HepG2 (cell line): ENCODE data around the gene DNM1. TPM values are rescaled to one million over a fixed set of nuclear protein-coding genes. Genes with fewer than 3 reads are reported as not detected.

ENCODE experiments used
- ATAC-seq: fragments of 200-7000 bp; cut with Tn5 transposase; 3 replicates; pipeline ENCODE4 v1.9.1; 2020; ENCODE audit warnings: mild to moderate bottlenecking, moderate library complexity
- BruUV-seq: library from RNA; stranded (reverse); fragments of 400-500 nt; replicated peaks from 2 replicates; lab custom pipeline; 2021; lab: Mats Ljungman, UMichigan
- CTCF ChIA-PET: fragments of 300-600 bp; formaldehyde crosslinking; extraction: SDS; loops from one replicate; lab custom pipeline; 2021; ENCODE audit warnings: low total read pairs, inconsistent platforms, low intra/inter-chr PET ratio; lab: Yijun Ruan, JAX
- POLR2A ChIA-PET: fragments of 350-600 bp; sonication (Branson Sonifier 250); formaldehyde crosslinking; loops from one replicate; lab custom pipeline; 2020; ENCODE audit warnings: antibody characterized with exemption, inconsistent platforms; lab: Yijun Ruan, JAX
- DNase-seq: peaks from one replicate; pipeline ENCODE4 v3.0.0-alpha.2; 2015; ENCODE audit warnings: low spot score
- FAIRE-seq: peaks from 3 replicates; lab custom pipeline; 2011; peaks lifted over from hg19 to GRCh38; lab: Jason Lieb, UNC
- H2AFZ ChIP-seq: one replicate; pipeline ENCODE4 v1.6.1; 2011; ENCODE audit warnings: low read length, inconsistent platforms
- H3K27ac ChIP-seq: fragments of 300-600 bp; 3 replicates; pipeline ENCODE4 v1.8.0; 2011; ENCODE audit warnings: mixed run types, mild to moderate bottlenecking, mixed read lengths, low read length, inconsistent platforms; ENCODE audit not compliant: insufficient read depth; ENCODE audit errors: extremely low read length
- H3K27me3 ChIP-seq, 2 experiments: fragments of 200-600 bp in 1 of 2; 2 replicates in 1 of 2; 3 replicates in 1 of 2; pipeline versions ENCODE4 v1.6.0 to v1.8.0; 2011; ENCODE audit warnings: low read length in 2 of 2, mild to moderate bottlenecking in 2 of 2, moderate library complexity in 2 of 2, inconsistent platforms in 1 of 2; ENCODE audit not compliant: insufficient read depth in 2 of 2, control insufficient read depth in 1 of 2
- H3K36me3 ChIP-seq, 2 experiments: fragments of 200-600 bp in 1 of 2; replicated peaks in 1 of 2; 2 replicates in 1 of 2; 3 replicates in 1 of 2; pipeline versions ENCODE4 v1.5.1 to v1.8.0; 2011; ENCODE audit warnings: low read length in 2 of 2, inconsistent platforms in 1 of 2; ENCODE audit not compliant: insufficient read depth in 2 of 2, control insufficient read depth in 1 of 2
- H3K4me1 ChIP-seq: 2 replicates; pipeline ENCODE4 v1.5.1; 2012; ENCODE audit warnings: low read length, inconsistent platforms; ENCODE audit not compliant: insufficient read depth
- H3K4me2 ChIP-seq: 2 replicates; pipeline ENCODE4 v1.6.0; 2011; ENCODE audit warnings: low read depth, low read length, inconsistent platforms
- H3K4me3 ChIP-seq, 3 experiments: fragments of 200-600 bp in 1 of 3; sonication (generic), shearing (Covaris generic) in 1 of 3; replicated peaks in 1 of 3; 2 replicates each; pipeline ENCODE4 v1.5.1; 2011 to 2016; ENCODE audit warnings: low read length in 3 of 3, inconsistent platforms in 2 of 3, low read depth in 2 of 3, mild to moderate bottlenecking in 2 of 3, control low read depth in 1 of 3, mixed read lengths in 1 of 3; ENCODE audit not compliant: insufficient read depth in 1 of 3
- H3K79me2 ChIP-seq: one replicate; pipeline ENCODE4 v1.6.1; 2011; ENCODE audit warnings: low read length, inconsistent platforms; ENCODE audit not compliant: insufficient read depth
- H3K9ac ChIP-seq: 2 replicates; pipeline ENCODE4 v1.6.0; 2011; ENCODE audit warnings: mild to moderate bottlenecking, low read depth, low read length, inconsistent platforms; ENCODE audit not compliant: insufficient read depth
- H3K9me3 ChIP-seq: 2 replicates; pipeline ENCODE4 v1.5.1; 2012; ENCODE audit warnings: mild to moderate bottlenecking, low read length
- H4K20me1 ChIP-seq: 2 replicates; pipeline ENCODE4 v1.6.0; 2011; ENCODE audit warnings: inconsistent platforms, mild to moderate bottlenecking, low read length, moderate library complexity; ENCODE audit not compliant: insufficient read depth
- ASH2L ChIP-seq: fragments of 300-600, 200-600 bp; sonication (generic); IDR thresholded peaks from 2 replicates; pipeline ENCODE4 v1.7.0; 2017; ENCODE audit warnings: low read depth, mild to moderate bottlenecking, moderate library complexity, mixed read lengths, low read length; ENCODE audit not compliant: insufficient read length
- GATAD2A ChIP-seq: IDR thresholded peaks from 2 replicates; pipeline ENCODE4 v1.6.1; 2016
- HOMEZ ChIP-seq: IDR thresholded peaks from 2 replicates; pipeline ENCODE4 v1.6.1; 2016; ENCODE audit warnings: low read depth
- KLF15 ChIP-seq: sonication (generic); formaldehyde crosslinking; IDR thresholded peaks from 2 replicates; pipeline ENCODE4 v1.8.1; 2023; ENCODE audit warnings: borderline replicate concordance, mild to moderate bottlenecking, inconsistent platforms, missing genetic modification reagents, mixed read lengths
- MAZ ChIP-seq, 2 experiments: sonication (generic) in 1 of 2; formaldehyde crosslinking in 1 of 2; IDR thresholded peaks; 2 replicates each; pipeline versions ENCODE4 v1.5.0 to v1.6.1; 2012 to 2020; ENCODE audit warnings: low read depth in 2 of 2, mild to moderate bottlenecking in 2 of 2, borderline replicate concordance in 1 of 2, improper control_type of control experiment in 1 of 2, low read length in 1 of 2, missing genetic modification reagents in 1 of 2, moderate library complexity in 1 of 2
- MIER2 ChIP-seq: IDR thresholded peaks from 2 replicates; pipeline ENCODE4 v1.6.1; 2016; ENCODE audit warnings: missing biosample characterization, missing genetic modification reagents
- STAT6 ChIP-seq: sonication (generic); formaldehyde crosslinking; IDR thresholded peaks from 2 replicates; pipeline ENCODE4 v1.4.0; 2020; ENCODE audit warnings: missing genetic modification reagents, mild to moderate bottlenecking, borderline replicate concordance
- SUZ12 ChIP-seq: fragments of 150-350 bp; IDR thresholded peaks from 2 replicates; pipeline ENCODE4 v1.6.1; 2014; ENCODE audit warnings: low read depth, low read length
- ZBTB42 ChIP-seq: sonication (generic); formaldehyde crosslinking; IDR thresholded peaks from 2 replicates; pipeline ENCODE4 v1.5.0; 2020; ENCODE audit warnings: mild to moderate bottlenecking, missing genetic modification reagents
- ZNF138 ChIP-seq: sonication (generic); formaldehyde crosslinking; IDR thresholded peaks from 2 replicates; pipeline ENCODE4 v1.5.0; 2020; ENCODE audit warnings: mild to moderate bottlenecking, low read depth, missing genetic modification reagents
- ZNF292 ChIP-seq: sonication (generic); formaldehyde crosslinking; IDR thresholded peaks from 2 replicates; pipeline ENCODE4 v1.8.1; 2022; ENCODE audit warnings: mild to moderate bottlenecking, low read depth, missing genetic modification reagents, borderline replicate concordance
- ZNF354B ChIP-seq: sonication (generic); formaldehyde crosslinking; IDR thresholded peaks from 2 replicates; pipeline ENCODE4 v1.8.0; 2022; ENCODE audit warnings: mild to moderate bottlenecking, missing genetic modification reagents
- ZNF878 ChIP-seq: sonication (generic); formaldehyde crosslinking; IDR thresholded peaks from 2 replicates; pipeline ENCODE4 v1.8.1; 2023; ENCODE audit warnings: mild to moderate bottlenecking, missing genetic modification reagents, moderate library complexity
- WGBS: methylation state at CpG from one replicate; pipeline ENCODE4 v1.1.6; 2017; ENCODE audit warnings: low lambda C conversion rate; 5-methylcytosine and 5-hydroxymethylcytosine counted together
- in situ Hi-C: cut with HindIII; loops from 2 replicates; pipeline ENCODE4 v1.10.0; 2017; ENCODE audit warnings: low pct_unique_long_range_greater_than_20kb; ENCODE audit not compliant: extremely low pct_ligation_motif_present
- intact Hi-C: fragments of 100-400 bp; cut with micrococcal nuclease; formaldehyde crosslinking; loops from one replicate; pipeline ENCODE4 v1.10.0; 2022; ENCODE audit not compliant: unreplicated experiment
- polyA plus RNA-seq, 8 experiments: library from polyadenylated mRNA; depleted of rRNA in 3 of 8; stranded (reverse) in 7 of 8; unstranded in 1 of 8; fragments of >200 nt; fragmentation: Illumina TruSeq in 4 of 8; extraction: Trizol in 4 of 8; gene quantifications; 2 replicates each; pipeline versions ENCODE4 v1.2.1 to v1.2.3, GENCODE V29; 2011 to 2016; ENCODE audit warnings: low read depth in 4 of 8, missing spikeins in 1 of 8, mixed read lengths in 1 of 8; ENCODE audit not compliant: insufficient read depth in 1 of 8
- total RNA-seq, 5 experiments: library from RNA; depleted of rRNA; stranded (reverse); fragments of >200 nt; fragmentation: Illumina TruSeq; extraction: Trizol; gene quantifications; 2 replicates each; pipeline ENCODE4 v1.2.3, GENCODE V29; 2016; ENCODE audit warnings: low read depth in 1 of 5

The DNM1 gene
- total and polyA plus RNA-seq, 2 of the 13 experiments (the other 11 are each of a cell fraction or from before 2014, with no cell fraction given) = 0.13 to 0.58 TPM

GRCh38 chr9:128222880-128223670 lies 19.9 kb downstream of the DNM1 start:
- 68% methylated on average over 1 of the region's 13 CpGs for WGBS
- H3K36me3 ChIP-seq = no peaks in the 10 kb centered on the region
- H3K27me3 ChIP-seq = peaks cover 2 to 37% of the 10 kb centered on the region in 2 experiments; a peak in 4 of 5 replicates
- no peak for TF ChIP-seq ZNF878 (CRISPR knock-in tag)
- no peak for TF ChIP-seq GATAD2A (CRISPR knock-in tag)
- no peak for TF ChIP-seq STAT6
- TF ChIP-seq SUZ12 = no peak
- TF ChIP-seq ZBTB42 = no peak
- no peak for TF ChIP-seq ZNF138 (CRISPR knock-in tag)
- TF ChIP-seq MIER2 (CRISPR knock-in tag) = no peak
- no peak for TF ChIP-seq ZNF292 (CRISPR knock-in tag)
- TF ChIP-seq MAZ (IDR thresholded peaks at IDR 0.05; ENCODE audit: borderline replicate concordance, low read depth, low read length) = no peak
- no peak for TF ChIP-seq MAZ (CRISPR knock-in tag; IDR thresholded peaks at IDR 0.05; ENCODE audit: low read depth)
- TF ChIP-seq KLF15 (CRISPR knock-in tag) = no peak
- TF ChIP-seq ZNF354B (CRISPR knock-in tag) = no peak
- no peak for TF ChIP-seq ASH2L
- no peak for TF ChIP-seq HOMEZ (CRISPR knock-in tag)
- ChIA-PET POLR2A (no interaction called here), CTCF (no interaction called here)
- DNase-seq = no peak
- no peaks in the 10 kb centered on the region for H4K20me1 ChIP-seq
- no peaks in the 10 kb centered on the region for H3K79me2 ChIP-seq
- H3K4me2 ChIP-seq = no peak overlapping the region
- H3K9ac ChIP-seq = no peak overlapping the region
- in situ Hi-C loops = no loop called here
- intact Hi-C loops = no loop called here
- H3K4me3 ChIP-seq = no peak overlapping the region
- no peaks in the 10 kb centered on the region for H3K9me3 ChIP-seq
- ATAC-seq = no peak
- FAIRE-seq = no peak
- BruUV-seq = no TSS peak
- peaks cover 23% of the 10 kb centered on the region for H3K4me1 ChIP-seq
- no peak overlapping the region for H2AFZ ChIP-seq
- H3K27ac ChIP-seq = no peak overlapping the region
